GM23338 (cell line): ENCODE measurements around the gene IFNL1. TPM values are rescaled to one million over a fixed set of nuclear protein-coding genes. Genes with fewer than 3 reads are reported as not detected.

Experiments used
- ATAC-seq: fragments of 200-7000 bp; cut with Tn5 transposase; 3 replicates; pipeline ENCODE4 v1.9.1; 2020
- DNase-seq: peaks from one replicate; pipeline ENCODE4 v3.0.0-alpha.2; 2015; ENCODE audit warnings: low spot score
- H2AFZ ChIP-seq: fragments of 200-600 bp; sonication (generic); 2 replicates; pipeline ENCODE4 v1.8.0; 2016; ENCODE audit warnings: antibody characterized with exemption, mild to moderate bottlenecking, moderate library complexity
- H3F3A ChIP-seq: fragments of 200-600 bp; sonication (generic); replicated peaks from 2 replicates; pipeline ENCODE4 v1.8.0; 2017; ENCODE audit warnings: antibody characterized with exemption, mixed run types, low read depth
- H3K27ac ChIP-seq: fragments of 200-600 bp; sonication (generic); 2 replicates; pipeline ENCODE4 v1.6.1; 2016; ENCODE audit warnings: low read depth
- H3K27me3 ChIP-seq: fragments of 200-600 bp; sonication (generic); 2 replicates; pipeline ENCODE4 v1.8.0; 2016; ENCODE audit warnings: mild to moderate bottlenecking, mixed run types, moderate library complexity; ENCODE audit not compliant: insufficient read depth
- H3K36me3 ChIP-seq: fragments of 200-600 bp; sonication (generic); 2 replicates; pipeline ENCODE4 v1.8.0; 2016; ENCODE audit warnings: mild to moderate bottlenecking; ENCODE audit not compliant: insufficient read depth
- H3K4me1 ChIP-seq: fragments of 200-600 bp; sonication (generic); 2 replicates; pipeline ENCODE4 v1.8.0; 2016; ENCODE audit warnings: mild to moderate bottlenecking, moderate library complexity; ENCODE audit not compliant: insufficient read depth
- H3K4me2 ChIP-seq: fragments of 200-600 bp; sonication (generic); 2 replicates; pipeline ENCODE4 v1.7.1; 2017; ENCODE audit warnings: mixed run types
- H3K4me3 ChIP-seq: fragments of 200-600 bp; sonication (generic); 2 replicates; pipeline ENCODE4 v1.6.1; 2016; ENCODE audit warnings: mixed run types
- H3K79me2 ChIP-seq: fragments of 200-600 bp; sonication (generic); replicated peaks from 2 replicates; pipeline ENCODE4 v1.8.0; 2017; ENCODE audit warnings: mild to moderate bottlenecking; ENCODE audit not compliant: insufficient read depth
- H3K9me2 ChIP-seq: fragments of 200-600 bp; sonication (generic); 2 replicates; pipeline ENCODE4 v1.8.0; 2017; ENCODE audit not compliant: insufficient read depth
- H4K20me1 ChIP-seq: fragments of 200-600 bp; sonication (generic); replicated peaks from 2 replicates; pipeline ENCODE4 v1.8.0; 2017; ENCODE audit warnings: mild to moderate bottlenecking; ENCODE audit not compliant: insufficient read depth
- H3K27ac Mint-ChIP-seq: 2 replicates; pipeline ENCODE4 v1.8.0; 2020; ENCODE audit warnings: inconsistent platforms, mild to moderate bottlenecking, moderate library complexity, mixed read lengths
- H3K27me3 Mint-ChIP-seq: 3 replicates; pipeline ENCODE4 v1.8.0; 2022; ENCODE audit warnings: low read depth, mild to moderate bottlenecking, moderate library complexity, mixed read lengths, inconsistent platforms; ENCODE audit not compliant: insufficient read depth, poor library complexity
- H3K36me3 Mint-ChIP-seq: 3 replicates; pipeline ENCODE4 v1.8.0; 2021; ENCODE audit warnings: low read depth, mild to moderate bottlenecking, inconsistent platforms, moderate library complexity, mixed read lengths
- H3K4me1 Mint-ChIP-seq: 3 replicates; pipeline ENCODE4 v1.8.0; 2020; ENCODE audit warnings: mild to moderate bottlenecking, inconsistent platforms, mixed read lengths
- H3K4me3 Mint-ChIP-seq: 3 replicates; pipeline ENCODE4 v1.8.0; 2021; ENCODE audit warnings: moderate library complexity, mild to moderate bottlenecking, inconsistent platforms, mixed read lengths
- H3K9me3 Mint-ChIP-seq: 3 replicates; pipeline ENCODE4 v1.8.0; 2020; ENCODE audit warnings: moderate library complexity, mild to moderate bottlenecking, inconsistent platforms, mixed read lengths
- CREB1 ChIP-seq: fragments of 250-450 bp; sonication (Bioruptor Pico); IDR thresholded peaks from 2 replicates; pipeline ENCODE4 v1.5.0; 2020; ENCODE audit warnings: low read depth, mild to moderate bottlenecking, moderate library complexity
- ETS1 ChIP-seq: IDR thresholded peaks from 2 replicates; pipeline ENCODE4 v1.6.1; 2016; ENCODE audit warnings: antibody characterized with exemption
- EZH2 ChIP-seq: fragments of 200-600 bp; sonication (generic); IDR thresholded peaks from one replicate; pipeline ENCODE4 v1.8.0; 2017; ENCODE audit warnings: antibody characterized with exemption, mild to moderate bottlenecking, low read depth; ENCODE audit not compliant: unreplicated experiment
- EZH2phosphoT487 ChIP-seq: fragments of 200-600 bp; sonication (generic); IDR thresholded peaks from one replicate; pipeline ENCODE4 v1.8.1; 2018; ENCODE audit warnings: antibody characterized with exemption; ENCODE audit not compliant: unreplicated experiment
- JUNB ChIP-seq: IDR thresholded peaks from one replicate; pipeline ENCODE4 v1.6.1; 2016; ENCODE audit warnings: antibody characterized with exemption; ENCODE audit not compliant: unreplicated experiment
- NANOG ChIP-seq: IDR thresholded peaks from 2 replicates; pipeline ENCODE4 v1.6.1; 2016; ENCODE audit warnings: antibody characterized with exemption, borderline replicate concordance
- POLR2AphosphoS5 ChIP-seq: IDR thresholded peaks from 2 replicates; pipeline ENCODE4 v1.6.1; 2016; ENCODE audit warnings: antibody characterized with exemption, low read depth
- REST ChIP-seq: IDR thresholded peaks from one replicate; pipeline ENCODE4 v1.6.1; 2018; ENCODE audit warnings: antibody characterized with exemption; ENCODE audit not compliant: unreplicated experiment
- STAT1 ChIP-seq: IDR thresholded peaks from one replicate; pipeline ENCODE4 v1.6.1; 2016; ENCODE audit warnings: antibody characterized with exemption; ENCODE audit not compliant: unreplicated experiment
- ZNF114 ChIP-seq: fragments of 250-450 bp; sonication (Bioruptor Pico); IDR thresholded peaks from 2 replicates; pipeline ENCODE4 v1.5.0; 2020; ENCODE audit warnings: mild to moderate bottlenecking, moderate library complexity
- ZNF331 ChIP-seq: fragments of 250-450 bp; sonication (Bioruptor Pico); IDR thresholded peaks from 2 replicates; pipeline ENCODE4 v1.5.0; 2020; ENCODE audit warnings: low read depth, mild to moderate bottlenecking, moderate library complexity
- polyA plus RNA-seq: library from polyadenylated mRNA; unstranded; fragments of >200 nt; fragmentation: Nextera tagmentation; extraction: Ambion mirVana; gene quantifications from 2 replicates; pipeline ENCODE4 v1.2.1, GENCODE V29; 2016
- total RNA-seq: library from RNA; depleted of rRNA; stranded (reverse); fragments of >200 nt; shearing (Covaris generic); gene quantifications from 2 replicates; pipeline ENCODE4 v1.2.3, GENCODE V29; 2014
- TF ChIP-seq, protein P1 (sequence below), 2 experiments: fragments of 200-600 bp in 1 of 2; sonication (generic) in 1 of 2; conservative IDR thresholded peaks; 2 replicates each; pipeline versions ENCODE4 v1.5.1 to v1.6.1; 2016 to 2017; ENCODE audit warnings: antibody characterized with exemption in 2 of 2, low read depth in 2 of 2, mild to moderate bottlenecking in 2 of 2, moderate library complexity in 1 of 2
- TF ChIP-seq, protein P2 (sequence below): fragments of 250-450 bp; sonication (Bioruptor Pico); IDR thresholded peaks from 2 replicates; pipeline ENCODE4 v1.5.0; 2020; ENCODE audit warnings: mild to moderate bottlenecking, moderate library complexity

IFNL1 gene
- total and polyA plus RNA-seq, 2 experiments from 2014 or later = not detected

DNA sequence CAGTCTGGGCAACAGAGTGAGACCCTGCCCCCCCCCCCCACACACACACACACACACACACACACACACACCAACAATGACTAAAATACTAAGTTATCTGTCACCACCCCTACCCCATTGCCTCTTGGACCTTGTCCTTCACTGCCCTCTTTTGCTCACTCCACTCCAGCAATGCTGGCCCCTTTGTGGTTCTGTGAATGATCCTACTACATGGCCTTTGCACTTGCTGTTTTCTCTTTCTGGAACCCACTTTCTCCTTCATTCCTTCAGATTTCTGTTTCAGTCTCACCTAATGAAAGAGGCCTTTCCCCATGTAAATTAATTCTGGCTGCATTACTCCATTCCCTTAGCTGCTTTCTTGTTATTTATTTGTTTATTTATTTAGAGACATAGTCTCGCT, 43.5 kb downstream of the IFNL1 start:
- peaks cover 22% of the 10 kb centered on the region for H3K4me1 Mint-ChIP-seq
- Histone ChIP-seq H2AFZ (no peak overlapping the region), H3K27me3 (no peaks in the 10 kb centered on the region), H3K4me1 (peaks cover 11% of the 10 kb centered on the region), H4K20me1 (peaks cover 18% of the 10 kb centered on the region), H3K4me2 (no peak overlapping the region), H3K9me2 (no peaks in the 10 kb centered on the region), H3K79me2 (peaks cover 25% of the 10 kb centered on the region), H3K27ac (no peak overlapping the region), H3K36me3 (no peaks in the 10 kb centered on the region; the same call in 1 of the 2 replicates), H3F3A (peaks cover 9% of the 10 kb centered on the region; the same call in 1 of the 2 replicates), H3K4me3 (no peak overlapping the region)
- no peak overlapping the region; the same call in 2 of the 3 replicates for H3K4me3 Mint-ChIP-seq
- TF ChIP-seq ZNF114 (CRISPR knock-in tag) (no peak), ETS1 (no peak), REST (no peak), CREB1 (CRISPR knock-in tag) (no peak), NANOG (no peak), STAT1 (no peak), POLR2AphosphoS5 (no peak), JUNB (no peak), EZH2phosphoT487 (no peak), EZH2 (no peak), ZNF331 (no peak)
- TF ChIP-seq, protein P1, sequence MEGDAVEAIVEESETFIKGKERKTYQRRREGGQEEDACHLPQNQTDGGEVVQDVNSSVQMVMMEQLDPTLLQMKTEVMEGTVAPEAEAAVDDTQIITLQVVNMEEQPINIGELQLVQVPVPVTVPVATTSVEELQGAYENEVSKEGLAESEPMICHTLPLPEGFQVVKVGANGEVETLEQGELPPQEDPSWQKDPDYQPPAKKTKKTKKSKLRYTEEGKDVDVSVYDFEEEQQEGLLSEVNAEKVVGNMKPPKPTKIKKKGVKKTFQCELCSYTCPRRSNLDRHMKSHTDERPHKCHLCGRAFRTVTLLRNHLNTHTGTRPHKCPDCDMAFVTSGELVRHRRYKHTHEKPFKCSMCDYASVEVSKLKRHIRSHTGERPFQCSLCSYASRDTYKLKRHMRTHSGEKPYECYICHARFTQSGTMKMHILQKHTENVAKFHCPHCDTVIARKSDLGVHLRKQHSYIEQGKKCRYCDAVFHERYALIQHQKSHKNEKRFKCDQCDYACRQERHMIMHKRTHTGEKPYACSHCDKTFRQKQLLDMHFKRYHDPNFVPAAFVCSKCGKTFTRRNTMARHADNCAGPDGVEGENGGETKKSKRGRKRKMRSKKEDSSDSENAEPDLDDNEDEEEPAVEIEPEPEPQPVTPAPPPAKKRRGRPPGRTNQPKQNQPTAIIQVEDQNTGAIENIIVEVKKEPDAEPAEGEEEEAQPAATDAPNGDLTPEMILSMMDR (conservative IDR thresholded peaks at IDR 0.05; ENCODE audit: low read depth in 2 of 2) = no peak
- TF ChIP-seq, protein P2, sequence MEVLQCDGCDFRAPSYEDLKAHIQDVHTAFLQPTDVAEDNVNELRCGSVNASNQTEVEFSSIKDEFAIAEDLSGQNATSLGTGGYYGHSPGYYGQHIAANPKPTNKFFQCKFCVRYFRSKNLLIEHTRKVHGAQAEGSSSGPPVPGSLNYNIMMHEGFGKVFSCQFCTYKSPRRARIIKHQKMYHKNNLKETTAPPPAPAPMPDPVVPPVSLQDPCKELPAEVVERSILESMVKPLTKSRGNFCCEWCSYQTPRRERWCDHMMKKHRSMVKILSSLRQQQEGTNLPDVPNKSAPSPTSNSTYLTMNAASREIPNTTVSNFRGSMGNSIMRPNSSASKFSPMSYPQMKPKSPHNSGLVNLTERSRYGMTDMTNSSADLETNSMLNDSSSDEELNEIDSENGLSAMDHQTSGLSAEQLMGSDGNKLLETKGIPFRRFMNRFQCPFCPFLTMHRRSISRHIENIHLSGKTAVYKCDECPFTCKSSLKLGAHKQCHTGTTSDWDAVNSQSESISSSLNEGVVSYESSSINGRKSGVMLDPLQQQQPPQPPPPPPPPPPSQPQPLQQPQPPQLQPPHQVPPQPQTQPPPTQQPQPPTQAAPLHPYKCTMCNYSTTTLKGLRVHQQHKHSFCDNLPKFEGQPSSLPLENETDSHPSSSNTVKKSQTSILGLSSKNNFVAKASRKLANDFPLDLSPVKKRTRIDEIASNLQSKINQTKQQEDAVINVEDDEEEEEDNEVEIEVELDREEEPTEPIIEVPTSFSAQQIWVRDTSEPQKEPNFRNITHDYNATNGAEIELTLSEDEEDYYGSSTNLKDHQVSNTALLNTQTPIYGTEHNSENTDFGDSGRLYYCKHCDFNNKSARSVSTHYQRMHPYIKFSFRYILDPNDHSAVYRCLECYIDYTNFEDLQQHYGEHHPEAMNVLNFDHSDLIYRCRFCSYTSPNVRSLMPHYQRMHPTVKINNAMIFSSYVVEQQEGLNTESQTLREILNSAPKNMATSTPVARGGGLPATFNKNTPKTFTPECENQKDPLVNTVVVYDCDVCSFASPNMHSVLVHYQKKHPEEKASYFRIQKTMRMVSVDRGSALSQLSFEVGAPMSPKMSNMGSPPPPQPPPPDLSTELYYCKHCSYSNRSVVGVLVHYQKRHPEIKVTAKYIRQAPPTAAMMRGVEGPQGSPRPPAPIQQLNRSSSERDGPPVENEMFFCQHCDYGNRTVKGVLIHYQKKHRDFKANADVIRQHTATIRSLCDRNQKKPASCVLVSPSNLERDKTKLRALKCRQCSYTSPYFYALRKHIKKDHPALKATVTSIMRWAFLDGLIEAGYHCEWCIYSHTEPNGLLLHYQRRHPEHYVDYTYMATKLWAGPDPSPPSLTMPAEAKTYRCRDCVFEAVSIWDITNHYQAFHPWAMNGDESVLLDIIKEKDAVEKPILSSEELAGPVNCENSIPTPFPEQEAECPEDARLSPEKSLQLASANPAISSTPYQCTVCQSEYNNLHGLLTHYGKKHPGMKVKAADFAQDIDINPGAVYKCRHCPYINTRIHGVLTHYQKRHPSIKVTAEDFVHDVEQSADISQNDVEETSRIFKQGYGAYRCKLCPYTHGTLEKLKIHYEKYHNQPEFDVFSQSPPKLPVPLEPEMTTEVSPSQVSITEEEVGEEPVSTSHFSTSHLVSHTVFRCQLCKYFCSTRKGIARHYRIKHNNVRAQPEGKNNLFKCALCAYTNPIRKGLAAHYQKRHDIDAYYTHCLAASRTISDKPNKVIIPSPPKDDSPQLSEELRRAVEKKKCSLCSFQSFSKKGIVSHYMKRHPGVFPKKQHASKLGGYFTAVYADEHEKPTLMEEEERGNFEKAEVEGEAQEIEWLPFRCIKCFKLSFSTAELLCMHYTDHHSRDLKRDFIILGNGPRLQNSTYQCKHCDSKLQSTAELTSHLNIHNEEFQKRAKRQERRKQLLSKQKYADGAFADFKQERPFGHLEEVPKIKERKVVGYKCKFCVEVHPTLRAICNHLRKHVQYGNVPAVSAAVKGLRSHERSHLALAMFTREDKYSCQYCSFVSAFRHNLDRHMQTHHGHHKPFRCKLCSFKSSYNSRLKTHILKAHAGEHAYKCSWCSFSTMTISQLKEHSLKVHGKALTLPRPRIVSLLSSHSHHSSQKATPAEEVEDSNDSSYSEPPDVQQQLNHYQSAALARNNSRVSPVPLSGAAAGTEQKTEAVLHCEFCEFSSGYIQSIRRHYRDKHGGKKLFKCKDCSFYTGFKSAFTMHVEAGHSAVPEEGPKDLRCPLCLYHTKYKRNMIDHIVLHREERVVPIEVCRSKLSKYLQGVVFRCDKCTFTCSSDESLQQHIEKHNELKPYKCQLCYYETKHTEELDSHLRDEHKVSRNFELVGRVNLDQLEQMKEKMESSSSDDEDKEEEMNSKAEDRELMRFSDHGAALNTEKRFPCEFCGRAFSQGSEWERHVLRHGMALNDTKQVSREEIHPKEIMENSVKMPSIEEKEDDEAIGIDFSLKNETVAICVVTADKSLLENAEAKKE = no peak
- peaks cover 25% of the 10 kb centered on the region for H3K27me3 Mint-ChIP-seq
- no peak overlapping the region for H3K27ac Mint-ChIP-seq
- DNase-seq (no peak), ATAC-seq (no peak)
- H3K9me3 Mint-ChIP-seq = no peaks in the 10 kb centered on the region
- peaks cover 6% of the 10 kb centered on the region; the same call in 1 of the 3 replicates for H3K36me3 Mint-ChIP-seq
